Brain microvascular endothelial cell (primary cell): ENCODE results near the gene NGRN.

ENCODE experiments used
- DNase-seq: peaks from one replicate; pipeline ENCODE4 v3.0.0-alpha.2; 2020
- H3K27ac ChIP-seq: fragments of 250-450 bp; sonication (Bioruptor Pico); 2 replicates; pipeline ENCODE4 v1.5.1; 2020; ENCODE audit warnings: mild to moderate bottlenecking, moderate library complexity
- H3K27me3 ChIP-seq: fragments of 250-450 bp; sonication (Bioruptor Pico); replicated peaks from 2 replicates; pipeline ENCODE4 v1.5.1; 2020; ENCODE audit warnings: mild to moderate bottlenecking
- H3K36me3 ChIP-seq: fragments of 250-450 bp; sonication (Bioruptor Pico); replicated peaks from 2 replicates; pipeline ENCODE4 v1.5.1; 2020; ENCODE audit warnings: mild to moderate bottlenecking
- H3K4me3 ChIP-seq: 2 replicates; pipeline ENCODE4 v1.5.1; 2011; ENCODE audit warnings: low read depth, mild to moderate bottlenecking, control low read depth, low read length, moderate library complexity
- in situ Hi-C: cut with HindIII; loops from 2 replicates; pipeline ENCODE4 v1.10.0; 2017; ENCODE audit warnings: low sequenced_read_pairs, low pct_ligation_motif_present
- TF ChIP-seq, protein P1 (sequence below): IDR thresholded peaks from 2 replicates; pipeline ENCODE4 v1.5.1; 2011; ENCODE audit warnings: low read depth, mild to moderate bottlenecking, moderate library complexity, low read length, control low read depth, inconsistent platforms; ENCODE audit errors: missing control alignments

The NGRN gene, protein sequence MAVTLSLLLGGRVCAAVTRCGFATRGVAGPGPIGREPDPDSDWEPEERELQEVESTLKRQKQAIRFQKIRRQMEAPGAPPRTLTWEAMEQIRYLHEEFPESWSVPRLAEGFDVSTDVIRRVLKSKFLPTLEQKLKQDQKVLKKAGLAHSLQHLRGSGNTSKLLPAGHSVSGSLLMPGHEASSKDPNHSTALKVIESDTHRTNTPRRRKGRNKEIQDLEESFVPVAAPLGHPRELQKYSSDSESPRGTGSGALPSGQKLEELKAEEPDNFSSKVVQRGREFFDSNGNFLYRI

DNA sequence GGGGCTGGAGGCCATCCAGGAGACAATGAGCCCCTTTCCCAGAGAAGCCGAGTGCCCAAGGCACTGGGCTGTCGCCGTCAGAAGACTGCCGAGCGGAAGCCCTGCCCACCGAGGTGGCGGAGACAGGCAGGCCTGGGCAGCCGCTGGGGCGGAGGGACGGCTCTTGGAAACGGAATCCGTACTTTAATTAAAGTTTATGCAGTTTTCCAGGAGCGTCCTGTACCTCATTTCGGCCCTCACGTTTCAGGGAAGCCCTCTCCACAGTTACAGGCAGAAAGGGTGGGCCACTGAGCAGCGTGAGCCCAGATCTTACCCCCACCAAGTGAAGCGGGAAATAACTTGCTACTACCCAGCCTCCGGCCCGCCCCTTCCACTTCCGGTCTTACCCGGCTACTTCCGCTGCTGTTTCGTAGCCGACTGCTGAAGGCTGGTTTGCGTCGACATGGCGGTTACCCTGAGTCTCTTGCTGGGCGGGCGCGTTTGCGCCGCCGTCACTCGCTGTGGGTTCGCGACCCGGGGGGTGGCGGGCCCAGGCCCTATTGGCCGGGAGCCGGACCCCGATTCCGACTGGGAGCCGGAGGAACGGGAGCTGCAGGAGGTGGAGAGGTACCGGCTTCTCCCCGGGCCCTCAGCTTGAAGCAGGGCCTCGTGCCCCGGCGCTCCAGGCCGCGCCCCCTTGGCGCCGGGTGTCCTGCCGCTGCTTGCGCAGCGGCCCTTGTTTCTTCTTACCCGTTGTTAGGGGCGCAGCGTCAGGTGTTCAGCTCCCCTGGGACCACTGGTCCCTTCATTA is at the start of gene NGRN:
TSS of gene NGRN (plus strand) at position 402 of the 790 bp plus-strand sequence. CDS start at position 443, 41 bp downstream.
- Histone ChIP-seq H3K36me3 (peaks cover 9% of the 10 kb centered on the region), H3K27me3 (no peaks in the 10 kb centered on the region), H3K4me3 (peak within 1 kb of the TSS; percentile 78), H3K27ac (peak within 1 kb of the TSS; percentile 95)
- in situ Hi-C loops: no loop called here
- TF ChIP-seq, protein P1, sequence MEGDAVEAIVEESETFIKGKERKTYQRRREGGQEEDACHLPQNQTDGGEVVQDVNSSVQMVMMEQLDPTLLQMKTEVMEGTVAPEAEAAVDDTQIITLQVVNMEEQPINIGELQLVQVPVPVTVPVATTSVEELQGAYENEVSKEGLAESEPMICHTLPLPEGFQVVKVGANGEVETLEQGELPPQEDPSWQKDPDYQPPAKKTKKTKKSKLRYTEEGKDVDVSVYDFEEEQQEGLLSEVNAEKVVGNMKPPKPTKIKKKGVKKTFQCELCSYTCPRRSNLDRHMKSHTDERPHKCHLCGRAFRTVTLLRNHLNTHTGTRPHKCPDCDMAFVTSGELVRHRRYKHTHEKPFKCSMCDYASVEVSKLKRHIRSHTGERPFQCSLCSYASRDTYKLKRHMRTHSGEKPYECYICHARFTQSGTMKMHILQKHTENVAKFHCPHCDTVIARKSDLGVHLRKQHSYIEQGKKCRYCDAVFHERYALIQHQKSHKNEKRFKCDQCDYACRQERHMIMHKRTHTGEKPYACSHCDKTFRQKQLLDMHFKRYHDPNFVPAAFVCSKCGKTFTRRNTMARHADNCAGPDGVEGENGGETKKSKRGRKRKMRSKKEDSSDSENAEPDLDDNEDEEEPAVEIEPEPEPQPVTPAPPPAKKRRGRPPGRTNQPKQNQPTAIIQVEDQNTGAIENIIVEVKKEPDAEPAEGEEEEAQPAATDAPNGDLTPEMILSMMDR: no peak
- DNase-seq: peak; percentile 87

DNA sequence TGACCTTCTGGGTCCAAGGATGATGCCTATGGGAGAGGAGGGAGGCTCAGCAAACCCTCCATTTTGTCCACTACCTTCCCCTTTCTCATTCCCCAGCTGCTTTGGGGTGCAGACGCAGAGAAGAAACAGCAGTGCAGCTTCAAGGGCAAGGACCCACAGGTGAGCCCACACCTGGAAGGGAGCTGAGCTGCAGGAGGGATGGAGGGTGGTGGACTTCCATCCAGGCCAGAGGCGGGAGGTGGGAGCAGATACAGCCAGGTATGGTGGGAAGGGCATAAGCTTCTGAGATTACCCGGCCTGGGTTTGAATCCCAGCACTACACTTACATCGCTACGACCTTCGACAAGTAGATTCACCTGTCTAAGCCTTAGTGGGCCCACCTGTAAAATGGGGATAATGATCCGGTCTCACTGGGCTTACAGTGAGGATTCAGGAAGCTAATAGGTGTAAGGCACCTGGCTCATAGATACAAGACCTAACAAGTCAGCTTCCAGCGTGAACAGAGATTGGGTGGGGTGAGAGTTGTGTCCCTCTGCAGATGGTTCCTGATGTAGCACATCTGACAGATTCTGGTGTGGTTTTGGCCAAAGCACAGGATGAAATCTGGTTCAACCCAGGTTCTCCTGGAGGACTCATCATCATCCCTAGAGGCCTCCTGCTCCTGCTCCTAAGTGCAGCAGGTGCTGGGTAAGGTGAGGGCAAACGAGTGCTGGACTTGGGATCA is 47.6 kb upstream of the NGRN start:
- no peak overlapping the region for H3K4me3 ChIP-seq
- in situ Hi-C loops: no loop called here
- H3K36me3 ChIP-seq: no peaks in the 10 kb centered on the region
- TF ChIP-seq, protein P1: no peak
- H3K27me3 ChIP-seq: no peaks in the 10 kb centered on the region
- H3K27ac ChIP-seq: no peak overlapping the region
- DNase-seq: no peak

DNA sequence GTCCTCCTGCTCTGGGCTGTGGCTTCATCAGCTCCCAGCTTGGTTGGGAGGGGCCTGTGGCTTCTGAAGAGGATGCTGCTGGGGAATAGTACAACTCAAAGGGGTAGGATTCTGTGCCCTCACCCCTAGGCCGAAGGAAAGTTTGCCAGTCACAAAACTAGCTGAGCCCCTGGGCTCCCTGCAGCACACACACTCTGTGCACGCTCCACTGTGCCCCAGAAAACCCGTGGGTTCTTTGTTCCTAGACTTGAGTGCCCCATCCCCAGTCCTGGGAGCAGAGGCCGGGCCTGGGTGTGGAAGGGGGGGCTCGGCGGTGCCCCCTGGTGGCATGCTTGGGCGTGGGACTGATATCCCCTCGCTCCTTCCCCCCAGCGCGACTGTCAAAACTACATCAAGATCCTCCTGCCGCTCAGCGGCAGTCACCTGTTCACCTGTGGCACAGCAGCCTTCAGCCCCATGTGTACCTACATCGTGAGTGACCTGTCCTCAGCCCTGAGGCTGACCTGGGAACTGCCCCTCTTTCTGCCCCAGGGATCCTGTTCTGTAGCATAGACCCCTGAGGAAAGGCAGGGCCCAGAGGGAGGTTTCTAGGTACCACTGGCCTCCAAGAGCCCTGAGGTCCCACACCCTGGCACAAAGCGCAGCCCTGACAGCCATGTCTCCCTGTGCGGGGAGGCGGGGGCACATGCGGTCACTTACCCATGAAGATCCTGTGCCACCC is 45.9 kb upstream of the NGRN start:
- Histone ChIP-seq H3K36me3 (no peaks in the 10 kb centered on the region), H3K27me3 (no peaks in the 10 kb centered on the region), H3K4me3 (no peak overlapping the region), H3K27ac (no peak overlapping the region)
- TF ChIP-seq, protein P1: peak; percentile 84
- DNase-seq: no peak
- in situ Hi-C loops: no loop called here

DNA sequence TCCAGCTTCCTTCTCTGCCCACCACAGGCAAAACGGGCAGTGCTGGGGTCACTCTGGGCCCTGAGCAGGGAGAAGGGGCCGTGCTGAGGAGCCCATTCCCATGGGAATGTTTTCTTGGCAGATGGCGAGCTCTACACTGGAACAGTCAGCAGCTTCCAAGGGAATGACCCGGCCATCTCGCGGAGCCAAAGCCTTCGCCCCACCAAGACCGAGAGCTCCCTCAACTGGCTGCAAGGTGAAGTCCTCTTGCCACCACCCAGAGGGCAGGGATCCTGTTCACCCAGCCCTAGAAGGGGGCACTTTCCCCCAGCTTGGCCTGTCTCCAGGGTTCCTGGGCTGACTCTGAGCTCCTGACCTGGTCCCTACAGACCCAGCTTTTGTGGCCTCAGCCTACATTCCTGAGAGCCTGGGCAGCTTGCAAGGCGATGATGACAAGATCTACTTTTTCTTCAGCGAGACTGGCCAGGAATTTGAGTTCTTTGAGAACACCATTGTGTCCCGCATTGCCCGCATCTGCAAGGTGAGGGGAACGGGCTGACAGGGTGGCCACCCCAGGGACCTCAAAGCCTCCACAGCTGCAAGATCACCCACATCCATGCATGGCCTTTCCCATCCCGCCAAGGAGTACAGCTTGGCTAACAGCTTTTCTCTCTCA is 44.1 kb upstream of the NGRN start:
- H3K27ac ChIP-seq: no peak overlapping the region
- in situ Hi-C loops: no loop called here
- H3K36me3 ChIP-seq: peaks cover 4% of the 10 kb centered on the region
- TF ChIP-seq, protein P1: peak; percentile 94
- no peak overlapping the region for H3K4me3 ChIP-seq
- no peaks in the 10 kb centered on the region for H3K27me3 ChIP-seq
- peak; percentile 71 for DNase-seq

DNA sequence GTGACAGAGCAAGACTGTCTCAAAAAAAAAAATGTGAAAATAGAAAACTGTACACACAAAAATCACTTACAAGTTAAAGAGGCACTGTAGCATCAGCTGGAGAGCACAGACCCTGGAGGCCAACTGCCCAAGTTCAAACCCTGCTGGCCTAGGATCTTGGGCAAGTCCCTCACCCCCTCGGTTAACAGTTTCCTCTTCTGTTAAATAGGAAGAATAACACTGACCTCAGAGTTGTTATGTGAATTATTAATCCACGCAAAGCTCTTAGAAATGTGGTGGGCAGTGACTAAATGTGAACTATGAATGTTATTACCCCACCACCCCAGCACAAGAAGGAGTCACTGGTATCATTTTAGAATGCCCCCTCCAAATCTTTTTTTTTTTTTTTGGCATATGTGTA is 42.9 kb upstream of the NGRN start:
- TF ChIP-seq, protein P1: no peak
- in situ Hi-C loops: no loop called here
- Histone ChIP-seq H3K27me3 (no peaks in the 10 kb centered on the region), H3K36me3 (peaks cover 4% of the 10 kb centered on the region), H3K4me3 (no peak overlapping the region), H3K27ac (no peak overlapping the region)
- DNase-seq: no peak
